ENCODE data around the gene SYTL2.

The SYTL2 gene

GRCh38 chr11:85825616-85826015 is 14.7 kb upstream of the SYTL2 start:
- no peak for DNase-seq

- DNase-seq, result peak in 1 of 4 experiments; percentile 2
These were observed 12.9 kb upstream of the SYTL2 start for GRCh38 chr11:85823816-85824215.

GRCh38 chr11:85822814-85823213 is 11.9 kb upstream of the SYTL2 start:
- DNase-seq, result no peak

GRCh38 chr11:85821636-85822035 is 10.7 kb upstream of the SYTL2 start:
- no peak for DNase-seq

GRCh38 chr11:85819441-85819840 is 8.5 kb upstream of the SYTL2 start:
- no peak for DNase-seq

GRCh38 chr11:85815186-85815931 is 4.4 kb upstream of the SYTL2 start:
- no peak for DNase-seq

- DNase-seq, result no peak
These were observed 2.8 kb upstream of the SYTL2 start for GRCh38 chr11:85813721-85814120.

GRCh38 chr11:85811624-85812023 is 683 bp upstream of the SYTL2 start:
- DNase-seq, result no peak

- DNase-seq, result no peak
These were observed 445 bp downstream of the SYTL2 start for GRCh38 chr11:85810521-85810870.

GRCh38 chr11:85809863-85810262 is 1.1 kb downstream of the SYTL2 start:
- DNase-seq, result no peak

GRCh38 chr11:85809191-85809590 is 1.8 kb downstream of the SYTL2 start:
- no peak for DNase-seq

GRCh38 chr11:85806876-85807275 is 4.1 kb downstream of the SYTL2 start:
- DNase-seq, result no peak

GRCh38 chr11:85806016-85806415 is 4.9 kb downstream of the SYTL2 start:
- no peak for DNase-seq

- DNase-seq, result no peak
These were observed 5.6 kb downstream of the SYTL2 start for GRCh38 chr11:85805387-85805786.

- no peak for DNase-seq
These were observed 7.0 kb downstream of the SYTL2 start for GRCh38 chr11:85803920-85804319.

GRCh38 chr11:85803303-85803702 is 7.6 kb downstream of the SYTL2 start:
- DNase-seq, result no peak

GRCh38 chr11:85801527-85801926 is 9.4 kb downstream of the SYTL2 start:
- no peak for DNase-seq

GRCh38 chr11:85800595-85801342 is 10.2 kb downstream of the SYTL2 start:
- DNase-seq, result no peak

GRCh38 chr11:85799142-85799541 is 11.8 kb downstream of the SYTL2 start:
- no peak for DNase-seq

- no peak for DNase-seq
These were observed 12.6 kb downstream of the SYTL2 start for GRCh38 chr11:85798361-85798760.

GRCh38 chr11:85795712-85796487 is 15.0 kb downstream of the SYTL2 start:
- DNase-seq, result no peak

- no peak for DNase-seq
These were observed 19.4 kb downstream of the SYTL2 start for GRCh38 chr11:85791409-85791990.

Measured in activated CD4-positive, CD25-positive, alpha-beta regulatory T cell (primary cell).